B cell (primary cell): ENCODE measurements around the gene DDAH2. TPM values are rescaled to one million over a fixed set of nuclear protein-coding genes. Genes with fewer than 3 reads are reported as not detected.

ENCODE experiments used
- ATAC-seq: fragments of 200-7000 bp; cut with Tn5 transposase; one replicate; pipeline ENCODE4 v1.10.0; 2021; ENCODE audit warnings: low read depth, mild to moderate bottlenecking, moderate number of reproducible peaks, moderate library complexity
- CTCF ChIA-PET: fragments of 350-600 bp; sonication (Branson Sonifier 250); formaldehyde crosslinking; loops from one replicate; lab custom pipeline; 2021; ENCODE audit warnings: antibody characterized with exemption, inconsistent platforms; lab: Charles Lee
- POLR2A ChIA-PET: fragments of 350-600 bp; sonication (Branson Sonifier 250); formaldehyde crosslinking; loops from one replicate; lab custom pipeline; 2021; ENCODE audit warnings: antibody characterized with exemption; lab: Charles Lee
- DNase-seq: peaks from one replicate; pipeline ENCODE4 v3.0.0; 2013
- H2AFZ ChIP-seq: 2 replicates; pipeline ENCODE4 v1.6.1; 2012; ENCODE audit warnings: mild to moderate bottlenecking, low read depth, low read length; ENCODE audit not compliant: insufficient read depth, poor library complexity, severe bottlenecking
- H3K27ac ChIP-seq, 2 donors: 1 replicate in 1 of 2; 2 replicates in 1 of 2; pipeline ENCODE4 v1.5.1; 2012 to 2013; ENCODE audit warnings: low read length in 2 of 2, mild to moderate bottlenecking in 2 of 2, moderate library complexity in 1 of 2
- H3K27me3 ChIP-seq, 4 experiments: fragments of 200-600 bp in 1 of 4; sonication (generic) in 1 of 4; replicated peaks in 1 of 4; 1 replicate in 2 of 4; 2 replicates in 2 of 4; pipeline versions ENCODE4 v1.6.1 to v1.7.0; 2013 to 2016; ENCODE audit warnings: low read length in 3 of 4, mild to moderate bottlenecking in 2 of 4, mixed read lengths in 1 of 4, moderate library complexity in 1 of 4; ENCODE audit not compliant: insufficient read depth in 4 of 4, control insufficient read depth in 3 of 4; ENCODE audit errors: control extremely low read depth in 1 of 4
- H3K36me3 ChIP-seq, 2 experiments: replicated peaks in 1 of 2; 1 replicate in 1 of 2; 2 replicates in 1 of 2; pipeline versions ENCODE4 v1.6.1 to v1.7.1; 2013; ENCODE audit warnings: low read length in 1 of 2; ENCODE audit not compliant: insufficient read depth in 2 of 2, control insufficient read depth in 1 of 2; ENCODE audit errors: control extremely low read depth in 1 of 2, extremely low read depth in 1 of 2
- H3K4me1 ChIP-seq, 2 donors: fragments of 200-600 bp in 1 of 2; sonication (generic) in 1 of 2; 1 replicate in 1 of 2; 2 replicates in 1 of 2; pipeline versions ENCODE4 v1.5.1 to v1.6.1; 2013 to 2017; ENCODE audit warnings: low read length in 2 of 2; ENCODE audit not compliant: control insufficient read depth in 2 of 2, insufficient read depth in 2 of 2
- H3K4me2 ChIP-seq: replicated peaks from 2 replicates; pipeline ENCODE3; 2012; ENCODE audit warnings: mild to moderate bottlenecking, low read depth, low read length; ENCODE audit not compliant: poor library complexity, severe bottlenecking
- H3K4me3 ChIP-seq, 5 experiments: fragments of 200-600 bp in 1 of 5; sonication (generic) in 1 of 5; 1 replicate in 3 of 5; 2 replicates in 2 of 5; pipeline versions ENCODE4 v1.5.1 to v1.7.0; 2011 to 2016; ENCODE audit warnings: low read length in 4 of 5, mild to moderate bottlenecking in 4 of 5, low read depth in 2 of 5, control low read depth in 1 of 5, moderate library complexity in 1 of 5; ENCODE audit not compliant: insufficient read depth in 1 of 5; ENCODE audit errors: control extremely low read depth in 1 of 5, extremely low read depth in 1 of 5
- H3K79me2 ChIP-seq: fragments of 200-600 bp; sonication (generic); one replicate; pipeline ENCODE4 v1.6.0; 2016; ENCODE audit warnings: low read length; ENCODE audit not compliant: control insufficient read depth, insufficient read depth
- H3K9ac ChIP-seq: fragments of 200-600 bp; sonication (generic); 2 replicates; pipeline ENCODE4 v1.6.1; 2017; ENCODE audit warnings: mild to moderate bottlenecking, low read length, moderate library complexity
- H3K9me3 ChIP-seq, 3 donors: one replicate each; pipeline versions ENCODE4 v1.6.1 to v1.7.1; 2013; ENCODE audit warnings: low read length in 2 of 3; ENCODE audit not compliant: control insufficient read depth in 2 of 3, insufficient read depth in 1 of 3; ENCODE audit errors: control extremely low read depth in 1 of 3
- H4K20me1 ChIP-seq: 2 replicates; pipeline ENCODE4 v1.6.0; 2012; ENCODE audit warnings: mild to moderate bottlenecking, low read length; ENCODE audit not compliant: insufficient read depth, control insufficient read depth, poor library complexity, severe bottlenecking
- H3K27ac Mint-ChIP-seq: one replicate; pipeline ENCODE4 v1.8.0; 2021; ENCODE audit warnings: mixed read lengths
- H3K27me3 Mint-ChIP-seq: one replicate; pipeline ENCODE4 v1.8.0; 2021; ENCODE audit warnings: mixed read lengths
- H3K4me1 Mint-ChIP-seq: one replicate; pipeline ENCODE4 v1.8.0; 2021; ENCODE audit warnings: mixed read lengths
- H3K4me3 Mint-ChIP-seq: one replicate; pipeline ENCODE4 v1.8.0; 2021; ENCODE audit warnings: mixed read lengths
- H3K9me3 Mint-ChIP-seq: one replicate; pipeline ENCODE4 v1.8.0; 2022; ENCODE audit warnings: mixed read lengths; ENCODE audit not compliant: insufficient read depth
- CTCF ChIP-seq: fragments of 200-600 bp; IDR thresholded peaks from one replicate; pipeline ENCODE4 v1.8.0; 2022; ENCODE audit warnings: antibody characterized with exemption, mild to moderate bottlenecking
- EZH2 ChIP-seq: IDR thresholded peaks from 2 replicates; pipeline ENCODE4 v1.6.1; 2012; ENCODE audit warnings: borderline replicate concordance, low read depth, mild to moderate bottlenecking, moderate library complexity, low read length; ENCODE audit not compliant: insufficient read depth, poor library complexity, severe bottlenecking
- WGBS: methylation state at CpG from one replicate; pipeline ENCODE4 v1.1.5; 2013; ENCODE audit warnings: missing lambda C conversion rate; ENCODE audit not compliant: insufficient coverage; 5-methylcytosine and 5-hydroxymethylcytosine counted together
- intact Hi-C: fragments of 100-400 bp; cut with micrococcal nuclease; formaldehyde crosslinking; loops from one replicate; pipeline ENCODE4 v1.10.0; 2022
- polyA plus RNA-seq: library from polyadenylated mRNA; depleted of rRNA; stranded (reverse); fragments of >200 nt; gene quantifications from 2 replicates; pipeline ENCODE4 v1.2.3, GENCODE V29; 2012
- total RNA-seq, 2 donors: library from RNA; stranded (reverse); fragments of 120-200 nt in 1 of 2; gene quantifications; 1 replicate in 1 of 2; 2 replicates in 1 of 2; pipeline versions ENCODE4 v1.2.3 to v1.2.4, GENCODE V29; 2013 to 2022

DDAH2 gene
- total and polyA plus RNA-seq, 2 donors (not counting 1 experiment from before 2014, with no cell fraction given): 59.2 to 87.2 TPM

- ATAC-seq: no peak
- DNase-seq: no peak
- no peak overlapping the region for H3K9ac ChIP-seq
- intact Hi-C loops: no loop called here
- WGBS: 92% methylated on average over 24 of the region's 25 CpGs
- no peaks in the 10 kb centered on the region for H3K9me3 ChIP-seq
- CTCF ChIA-PET: interaction anchor here (1.0 to 1.9 kb wide), 2 partner anchors 9 to 140 kb away, joined by 3 to 4 read pairs; partner anchors contain the start of gene LY6G6D
- TF ChIP-seq EZH2 (no peak), CTCF (no peak)
- no peak overlapping the region for H2AFZ ChIP-seq
- peaks cover 0 to 18% of the 10 kb centered on the region in 2 experiments for H3K36me3 ChIP-seq
- Mint-ChIP-seq H3K27ac (peak overlapping the region; percentile 29), H3K9me3 (no peaks in the 10 kb centered on the region), H3K4me3 (no peak overlapping the region), H3K4me1 (peaks cover 53% of the 10 kb centered on the region), H3K27me3 (no peaks in the 10 kb centered on the region)
- peak overlapping the region; percentile 58 for H3K4me2 ChIP-seq
- H3K27ac ChIP-seq: no peak overlapping the region
- H3K27me3 ChIP-seq: no peaks in the 10 kb centered on the region
- peak overlapping the region in 1 of 5 experiments; percentile 12 for H3K4me3 ChIP-seq
- peaks cover 38 to 46% of the 10 kb centered on the region in 2 donors for H3K4me1 ChIP-seq
- no peaks in the 10 kb centered on the region for H4K20me1 ChIP-seq
- peaks cover 13% of the 10 kb centered on the region for H3K79me2 ChIP-seq
- POLR2A ChIA-PET: interaction anchor here (0.5 to 1.5 kb wide), 5 partner anchors 14 to 162 kb away, joined by 3 to 8 read pairs (median 4); no protein-coding TSS in a partner anchor
These were observed 5.0 kb downstream of the DDAH2 start for GRCh38 chr6:31723980-31724691.
